ENCODE data around the gene PPP2R2B. TPM values are rescaled to one million over a fixed set of nuclear protein-coding genes. Genes with fewer than 3 reads are reported as not detected.

Gene PPP2R2B
- total and polyA plus RNA-seq, 3 donors from 2014 or later: 9.8 to 36.6 (median 32.0) TPM

DNA sequence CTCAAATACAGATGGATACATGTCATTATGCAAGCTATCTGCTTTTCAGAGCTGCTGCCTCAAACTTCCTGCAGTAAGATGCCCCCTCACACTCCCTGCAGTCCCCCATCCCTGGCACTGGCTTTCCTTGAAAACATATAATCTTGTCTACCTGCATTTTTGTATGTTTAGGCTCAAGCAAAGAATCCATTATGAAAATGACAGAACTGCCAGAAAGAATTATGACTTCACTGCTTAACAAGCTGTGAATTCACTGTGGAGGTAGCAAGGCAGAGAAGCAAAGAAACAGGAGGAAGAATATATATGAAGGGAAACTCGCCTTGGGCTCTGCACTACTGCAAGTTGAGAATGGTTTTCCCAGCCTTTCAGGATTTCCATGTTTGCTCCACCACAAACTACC lies 39.4 kb upstream of the PPP2R2B start:
- WGBS, 2 donors: 47 to 59% methylated on average over 1 of the region's 1 CpG
- H3K27ac ChIP-seq: no peak overlapping the region
- H3K4me3 ChIP-seq: no peak overlapping the region
- no peaks in the 10 kb centered on the region for H3K4me1 ChIP-seq
- DNase-seq: no peak
- intact Hi-C loops (cut with DNase I; ENCODE audit: low total_unique reads): no loop called here
- H3K27me3 ChIP-seq: no peaks in the 10 kb centered on the region
- H3K9me3 ChIP-seq: no peaks in the 10 kb centered on the region
- no peaks in the 10 kb centered on the region for H3K36me3 ChIP-seq (ENCODE audit: low read depth, missing control alignments)
- no peak for TF ChIP-seq POLR2A (IDR thresholded peaks at IDR 0.05)
- TF ChIP-seq, protein P1, sequence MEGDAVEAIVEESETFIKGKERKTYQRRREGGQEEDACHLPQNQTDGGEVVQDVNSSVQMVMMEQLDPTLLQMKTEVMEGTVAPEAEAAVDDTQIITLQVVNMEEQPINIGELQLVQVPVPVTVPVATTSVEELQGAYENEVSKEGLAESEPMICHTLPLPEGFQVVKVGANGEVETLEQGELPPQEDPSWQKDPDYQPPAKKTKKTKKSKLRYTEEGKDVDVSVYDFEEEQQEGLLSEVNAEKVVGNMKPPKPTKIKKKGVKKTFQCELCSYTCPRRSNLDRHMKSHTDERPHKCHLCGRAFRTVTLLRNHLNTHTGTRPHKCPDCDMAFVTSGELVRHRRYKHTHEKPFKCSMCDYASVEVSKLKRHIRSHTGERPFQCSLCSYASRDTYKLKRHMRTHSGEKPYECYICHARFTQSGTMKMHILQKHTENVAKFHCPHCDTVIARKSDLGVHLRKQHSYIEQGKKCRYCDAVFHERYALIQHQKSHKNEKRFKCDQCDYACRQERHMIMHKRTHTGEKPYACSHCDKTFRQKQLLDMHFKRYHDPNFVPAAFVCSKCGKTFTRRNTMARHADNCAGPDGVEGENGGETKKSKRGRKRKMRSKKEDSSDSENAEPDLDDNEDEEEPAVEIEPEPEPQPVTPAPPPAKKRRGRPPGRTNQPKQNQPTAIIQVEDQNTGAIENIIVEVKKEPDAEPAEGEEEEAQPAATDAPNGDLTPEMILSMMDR (IDR thresholded peaks at IDR 0.05): no peak

DNA sequence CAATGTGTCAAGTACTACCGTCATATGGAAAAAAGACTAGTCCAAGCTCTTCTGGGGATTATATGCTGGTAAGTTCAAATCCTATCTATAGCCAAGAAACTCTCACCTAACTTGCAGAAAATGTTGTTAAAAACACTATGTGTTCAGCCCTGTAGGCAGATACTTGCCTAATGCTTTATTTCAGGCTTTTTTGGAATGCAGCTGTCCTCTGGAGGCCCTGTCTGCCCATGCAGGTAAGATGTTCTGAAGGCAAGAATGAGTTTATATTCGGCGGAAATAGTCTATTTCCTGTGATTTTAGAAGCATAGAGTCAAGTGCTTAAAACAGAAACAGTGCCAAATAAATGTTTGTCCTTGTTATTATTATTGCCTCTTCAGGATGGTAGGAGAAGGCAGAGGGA lies 34.3 kb upstream of the PPP2R2B start:
- TF ChIP-seq, protein P1 (IDR thresholded peaks at IDR 0.05): no peak
- no peak for TF ChIP-seq POLR2A (IDR thresholded peaks at IDR 0.05)
- WGBS, 2 donors: 93 to 95% methylated on average over 3 of the region's 3 CpGs
- intact Hi-C loops (cut with DNase I; ENCODE audit: low total_unique reads): no loop called here

DNA sequence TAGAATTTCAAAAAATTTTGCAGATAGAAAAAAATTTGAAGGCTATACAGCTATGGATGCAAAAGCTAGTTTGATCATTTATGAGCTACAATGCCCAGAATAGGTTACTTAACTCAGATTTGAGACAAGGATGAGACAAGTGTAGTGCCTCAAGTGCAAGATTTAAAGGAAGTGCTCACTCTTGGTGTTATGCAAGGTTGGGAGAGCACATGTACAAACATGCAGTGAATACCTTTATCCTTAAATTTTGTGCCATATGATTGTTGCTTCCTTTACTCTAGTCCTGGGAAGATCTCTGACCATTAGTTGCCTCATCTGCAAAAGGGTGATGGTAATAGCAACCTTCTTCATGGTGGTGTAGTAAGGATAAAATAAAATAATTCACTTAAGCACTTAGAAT lies 31.7 kb upstream of the PPP2R2B start:
- Histone ChIP-seq H3K4me1 (no peaks in the 10 kb centered on the region), H3K4me3 (no peak overlapping the region), H3K9me3 (no peaks in the 10 kb centered on the region), H3K27me3 (no peaks in the 10 kb centered on the region), H3K36me3 (ENCODE audit: low read depth, missing control alignments) (no peaks in the 10 kb centered on the region), H3K27ac (no peak overlapping the region)
- intact Hi-C loops (cut with DNase I; ENCODE audit: low total_unique reads): no loop called here
- TF ChIP-seq, protein P1 (IDR thresholded peaks at IDR 0.05): no peak
- no peak for DNase-seq

More for the DNA sequence above, 34.3 kb upstream of the PPP2R2B start:
- Histone ChIP-seq H3K36me3 (ENCODE audit: low read depth, missing control alignments) (no peaks in the 10 kb centered on the region), H3K27me3 (no peaks in the 10 kb centered on the region), H3K4me3 (no peak overlapping the region), H3K27ac (no peak overlapping the region), H3K4me1 (no peaks in the 10 kb centered on the region), H3K9me3 (no peaks in the 10 kb centered on the region)
- no peak for DNase-seq

DNA sequence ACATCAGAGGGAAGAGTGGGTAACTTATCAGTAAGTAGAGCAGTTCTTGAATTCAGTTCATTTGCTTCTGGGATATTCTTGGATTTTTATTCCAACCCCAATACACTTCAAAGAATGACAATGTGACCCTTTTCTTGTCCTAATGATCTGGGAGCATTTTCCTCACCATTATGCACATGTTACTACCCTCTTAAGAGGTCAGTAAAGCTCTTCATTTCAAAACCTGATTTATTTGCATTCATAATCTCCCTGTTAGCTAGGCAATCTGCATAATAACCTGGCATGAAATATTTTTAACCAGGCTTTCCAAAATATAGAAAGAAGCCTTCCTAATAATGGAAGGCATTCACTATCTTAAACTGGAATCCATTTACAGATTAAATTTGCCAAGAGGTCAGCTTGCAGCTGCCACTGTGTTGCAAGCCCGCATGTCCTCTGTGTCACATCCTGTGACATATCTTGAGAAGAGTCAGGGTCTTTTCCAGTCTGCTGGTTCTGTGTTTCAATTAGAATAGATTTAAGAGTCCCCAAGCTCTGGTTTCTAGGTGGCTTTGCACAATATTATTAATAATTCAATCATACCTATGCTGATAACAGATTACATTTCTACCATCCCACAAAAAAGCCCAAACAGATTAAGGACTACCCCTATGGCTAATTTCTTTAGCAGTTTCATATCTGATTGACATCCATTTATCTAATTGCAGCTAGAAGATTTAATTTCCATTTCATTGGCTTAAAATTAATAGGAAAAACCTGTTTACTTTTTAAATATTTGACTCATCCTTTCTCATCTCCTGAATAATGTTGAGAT lies 30.9 kb upstream of the PPP2R2B start:
- intact Hi-C loops (cut with DNase I; ENCODE audit: low total_unique reads): no loop called here
- 81 to 85% methylated on average over 1 of the region's 1 CpG for WGBS, 2 donors
- no peaks in the 10 kb centered on the region for H3K9me3 ChIP-seq
- no peak overlapping the region for H3K27ac ChIP-seq
- H3K4me1 ChIP-seq: no peaks in the 10 kb centered on the region
- no peak for DNase-seq
- no peaks in the 10 kb centered on the region for H3K27me3 ChIP-seq
- H3K36me3 ChIP-seq (ENCODE audit: low read depth, missing control alignments): no peaks in the 10 kb centered on the region
- no peak overlapping the region for H3K4me3 ChIP-seq
- no peak for TF ChIP-seq POLR2A (IDR thresholded peaks at IDR 0.05)
- TF ChIP-seq, protein P1 (IDR thresholded peaks at IDR 0.05): no peak

DNA sequence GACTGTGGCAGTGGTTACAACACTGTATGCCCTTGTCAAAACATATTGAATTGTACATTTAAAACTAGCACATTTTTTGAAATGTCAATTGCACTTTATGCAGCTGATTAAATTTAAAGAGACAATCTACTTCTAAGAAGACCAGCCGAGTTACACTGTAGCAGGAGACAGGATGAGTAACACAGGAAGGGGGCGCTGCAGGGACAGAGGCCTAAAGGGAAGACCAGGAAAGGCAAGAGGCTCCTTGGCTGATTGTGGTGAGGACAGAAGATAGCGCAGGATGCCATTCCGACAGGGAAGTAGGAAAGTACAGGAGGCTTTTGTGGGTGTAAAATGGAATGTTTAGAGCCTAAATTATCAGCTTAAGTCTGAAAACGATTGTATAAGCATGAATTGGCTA lies 28.2 kb upstream of the PPP2R2B start:
- Histone ChIP-seq H3K27me3 (no peaks in the 10 kb centered on the region), H3K9me3 (no peaks in the 10 kb centered on the region), H3K27ac (no peak overlapping the region), H3K4me3 (no peak overlapping the region), H3K36me3 (ENCODE audit: low read depth, missing control alignments) (no peaks in the 10 kb centered on the region), H3K4me1 (no peaks in the 10 kb centered on the region)
- no peak for TF ChIP-seq POLR2A (IDR thresholded peaks at IDR 0.05)
- TF ChIP-seq, protein P1 (IDR thresholded peaks at IDR 0.05): no peak
- peak; percentile 18 for DNase-seq
- intact Hi-C loops (cut with DNase I; ENCODE audit: low total_unique reads): no loop called here
- WGBS, 2 donors: 57 to 66% methylated on average over 5 of the region's 5 CpGs

All from testis (tissue), 3 donors.